HG02840 (cell line): ENCODE data around the gene PRKCE.
"Not testable (repeated sequence)": the region's sequence is repeated elsewhere in the genome, so short reads cannot be mapped to it uniquely, and the experiment has no call there.

Experiments
- ATAC-seq: cut with Tn5 transposase; IDR thresholded peaks from one replicate; pipeline ENCODE4 v1.9.1; 2021; ENCODE audit warnings: mild to moderate bottlenecking, moderate library complexity, moderate number of reproducible peaks; ENCODE audit not compliant: unreplicated experiment, low FRiP score

The PRKCE gene

GRCh38 chr2:46193356-46193755, 541.9 kb downstream of the PRKCE start:
- no peak for ATAC-seq

GRCh38 chr2:46193855-46194254, 542.4 kb downstream of the PRKCE start:
- no peak for ATAC-seq

GRCh38 chr2:46194856-46195255, 543.4 kb downstream of the PRKCE start:
- no peak for ATAC-seq

- ATAC-seq: no peak
These were observed 544.3 kb downstream of the PRKCE start for GRCh38 chr2:46195819-46196218.

GRCh38 chr2:46196871-46197462, 545.5 kb downstream of the PRKCE start:
- ATAC-seq: no peak

- ATAC-seq: no peak
These were observed 546.2 kb downstream of the PRKCE start for GRCh38 chr2:46197672-46198071.

- no peak for ATAC-seq
These were observed 546.8 kb downstream of the PRKCE start for GRCh38 chr2:46198164-46198883.

- ATAC-seq: no peak
These were observed 547.5 kb downstream of the PRKCE start for GRCh38 chr2:46198966-46199365.

- no peak for ATAC-seq
These were observed 548.7 kb downstream of the PRKCE start for GRCh38 chr2:46200100-46200690.

- ATAC-seq: no peak
These were observed 549.6 kb downstream of the PRKCE start for GRCh38 chr2:46200861-46201605.

GRCh38 chr2:46202453-46202852, 551.0 kb downstream of the PRKCE start:
- no peak for ATAC-seq

- ATAC-seq: no peak
These were observed 551.5 kb downstream of the PRKCE start for GRCh38 chr2:46202987-46203386.

GRCh38 chr2:46203636-46204035, 552.2 kb downstream of the PRKCE start:
- ATAC-seq: not testable (repeated sequence)

- no peak for ATAC-seq
These were observed 556.1 kb downstream of the PRKCE start for GRCh38 chr2:46207591-46207990.

- ATAC-seq: no peak
These were observed 557.3 kb downstream of the PRKCE start for GRCh38 chr2:46208766-46209165.

GRCh38 chr2:46210063-46210462, 558.6 kb downstream of the PRKCE start:
- ATAC-seq: no peak

- no peak for ATAC-seq
These were observed 560.0 kb downstream of the PRKCE start for GRCh38 chr2:46211461-46211860.

GRCh38 chr2:46213906-46214305, 562.4 kb downstream of the PRKCE start:
- no peak for ATAC-seq

- no peak for ATAC-seq
These were observed 564.7 kb downstream of the PRKCE start for GRCh38 chr2:46216213-46216612.

- not testable (repeated sequence) for ATAC-seq
These were observed 572.0 kb downstream of the PRKCE start for GRCh38 chr2:46223514-46223913.

GRCh38 chr2:46225150-46225625, 573.7 kb downstream of the PRKCE start:
- ATAC-seq: no peak
